HG03460 (cell line): ENCODE results near the gene KIAA1614.
A peak's percentile ranks its signal among the peaks of the same experiment; 100 is the strongest.

Source experiments
- ATAC-seq: cut with Tn5 transposase; IDR thresholded peaks from one replicate; pipeline ENCODE4 v1.9.1; 2021; ENCODE audit not compliant: unreplicated experiment

Gene KIAA1614

DNA sequence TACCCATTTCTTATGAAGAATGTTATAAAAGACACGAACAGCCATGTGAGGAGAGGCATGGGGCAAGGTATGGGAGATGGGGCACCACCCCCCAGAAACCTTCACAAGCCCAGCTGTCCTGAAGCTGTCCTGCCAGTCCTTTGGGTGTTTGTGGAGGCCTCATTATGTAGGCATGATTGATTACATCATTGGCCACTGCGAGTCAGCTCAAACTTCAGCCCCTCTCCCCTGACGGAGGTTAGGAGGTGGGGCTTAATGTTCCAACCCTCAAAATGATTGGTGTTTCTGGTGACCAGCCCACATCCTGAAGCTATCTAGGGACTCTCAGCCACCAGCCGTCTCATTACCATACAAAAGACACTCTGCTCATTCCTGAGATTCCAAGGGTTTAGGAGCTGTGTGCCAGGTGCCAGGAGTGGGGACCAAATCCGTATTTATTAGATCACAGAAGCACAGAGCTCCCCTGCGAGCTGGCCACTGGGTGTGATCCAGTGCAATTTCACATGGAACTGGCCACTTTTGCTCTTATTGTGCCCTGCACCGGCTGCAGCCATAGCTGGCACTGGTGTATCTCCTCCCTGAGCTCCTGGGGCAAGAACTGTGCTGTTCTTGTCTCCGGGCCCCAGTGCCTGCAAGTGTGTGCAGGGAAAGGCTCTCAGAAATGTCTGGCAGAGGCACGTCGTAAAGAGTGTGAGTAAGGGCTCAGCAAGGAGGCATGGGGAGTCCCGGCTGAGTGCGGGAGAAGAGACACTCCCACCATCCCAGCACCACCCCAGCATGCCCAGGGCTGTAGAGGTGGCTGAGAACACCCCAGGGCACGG, 10.5 kb downstream of the KIAA1614 start:
- ATAC-seq = no peak

DNA sequence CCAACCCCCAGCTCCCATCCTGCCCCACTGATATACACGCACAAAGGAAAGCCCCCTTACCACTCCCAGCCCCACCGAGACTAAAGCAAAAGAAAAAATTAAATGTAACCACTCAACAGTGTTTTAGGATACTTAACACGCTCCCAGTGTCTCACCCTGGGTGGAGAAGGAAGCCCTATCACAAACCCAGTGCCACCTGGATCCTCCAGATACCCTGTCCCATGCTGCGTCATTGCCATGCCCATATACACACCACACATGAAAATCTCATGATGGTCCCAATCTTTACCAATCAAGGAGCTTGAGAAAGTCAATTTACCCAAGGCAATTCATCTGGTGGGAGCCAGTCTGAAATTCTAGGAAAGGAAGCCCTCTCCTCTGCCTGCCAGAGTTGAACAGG, 11.2 kb downstream of the KIAA1614 start:
- ATAC-seq = no peak

DNA sequence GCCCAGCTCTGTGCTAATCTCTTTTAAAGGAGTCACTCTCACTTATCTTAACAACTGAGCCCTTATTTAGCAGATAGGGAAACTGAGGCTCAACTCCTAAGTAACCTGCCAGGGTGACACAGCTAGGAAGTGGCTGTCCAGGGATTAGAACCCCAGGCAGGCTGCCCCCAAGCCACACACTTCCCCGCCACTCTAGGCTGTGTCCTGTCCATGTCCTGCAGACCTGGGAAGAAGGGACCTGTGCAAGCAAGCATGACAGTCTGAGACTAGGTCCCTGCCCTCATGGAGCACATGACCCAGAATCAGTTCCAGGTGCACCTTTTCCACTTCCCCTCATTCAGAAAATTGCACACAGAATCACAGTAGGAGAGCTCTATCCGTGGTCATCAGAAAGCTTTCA, 12.2 kb downstream of the KIAA1614 start:
- ATAC-seq = no peak

DNA sequence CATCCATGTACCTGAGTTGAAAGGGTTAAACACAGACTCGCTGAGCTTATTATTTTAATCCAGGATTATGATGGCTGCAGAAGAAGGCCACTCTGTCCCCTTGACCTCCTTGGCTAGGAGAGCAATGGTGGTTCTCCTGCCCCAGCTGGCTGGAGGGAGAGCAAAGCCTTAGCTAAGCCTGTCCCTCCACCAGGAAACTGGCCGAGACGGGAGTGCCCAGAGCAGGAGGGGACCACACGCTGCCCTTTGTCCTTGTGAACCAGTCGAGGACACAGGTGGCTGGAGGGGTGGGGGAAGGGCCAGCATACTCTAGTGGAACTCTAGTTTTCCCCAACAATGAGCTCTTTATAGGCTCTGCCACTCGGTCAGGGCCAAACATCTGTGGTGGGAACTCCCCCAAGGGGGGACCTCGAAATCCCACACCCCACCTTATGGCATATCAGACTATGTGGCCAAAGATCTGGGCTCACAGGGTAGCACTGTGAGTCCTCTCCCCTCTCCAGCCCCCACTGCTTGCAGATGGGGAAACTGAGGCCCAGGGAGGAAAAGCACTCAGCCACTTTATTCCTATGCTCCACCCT, 12.9 kb downstream of the KIAA1614 start:
- ATAC-seq = no peak

DNA sequence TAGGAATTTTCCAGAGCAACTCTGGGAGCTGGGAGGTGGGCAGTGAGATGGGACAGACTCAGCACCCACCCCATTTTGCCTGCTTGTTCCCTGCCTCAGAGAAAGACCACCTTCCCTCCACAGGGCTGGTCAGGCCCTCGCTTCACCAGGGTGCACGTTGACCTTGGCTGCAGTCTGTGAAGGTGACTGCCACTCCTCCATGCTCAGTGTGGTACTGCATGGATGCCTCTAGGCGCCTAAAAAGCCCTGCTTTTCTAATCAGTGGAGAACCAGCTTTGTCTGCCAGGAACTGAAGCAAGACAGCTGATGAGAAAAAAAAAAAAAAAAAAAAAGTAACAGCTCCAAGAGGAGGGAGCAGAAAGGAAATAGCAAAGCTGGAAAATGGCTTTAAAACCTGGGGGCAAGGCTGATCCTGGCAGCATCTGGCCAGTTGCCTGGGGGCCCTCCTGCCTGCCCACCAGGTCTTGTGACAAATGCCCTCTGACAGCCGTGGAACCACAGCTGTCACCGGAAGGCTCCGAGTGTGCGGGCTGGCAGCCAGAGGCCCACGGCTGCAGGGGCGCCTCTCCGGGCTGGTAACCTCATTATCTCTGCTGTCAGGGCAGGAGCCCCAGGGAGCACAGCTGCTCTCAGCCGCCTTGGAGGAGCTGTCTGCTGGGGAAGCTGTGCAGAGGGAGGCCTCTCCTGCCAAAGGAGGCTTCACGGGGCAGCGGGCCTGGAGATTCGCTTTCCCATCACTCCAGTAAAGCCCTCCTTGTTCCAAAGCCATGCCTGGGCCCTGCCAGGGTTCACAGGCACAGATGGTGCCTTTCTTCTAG, 13.7 kb downstream of the KIAA1614 start:
- peak; percentile 46 for ATAC-seq

DNA sequence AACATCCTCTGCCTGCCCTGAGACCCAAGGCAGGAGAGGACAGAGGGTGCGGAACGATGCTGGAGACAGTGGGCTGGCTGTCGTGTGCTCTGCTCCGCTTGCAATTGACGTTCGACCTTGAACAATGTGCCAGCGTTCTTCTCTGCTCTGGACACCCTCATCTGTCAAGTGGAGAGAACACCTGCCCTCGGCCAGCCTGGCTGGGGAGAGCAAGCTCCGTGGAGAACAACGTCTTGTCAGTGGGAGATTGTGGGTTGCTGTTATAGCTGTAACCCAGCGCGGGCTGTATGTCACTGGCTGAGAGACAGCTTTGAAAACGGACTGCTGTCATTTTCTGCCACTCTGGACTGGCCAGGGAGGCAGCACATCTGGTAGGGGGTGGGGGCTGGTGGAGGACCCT, 14.7 kb downstream of the KIAA1614 start:
- ATAC-seq = no peak

DNA sequence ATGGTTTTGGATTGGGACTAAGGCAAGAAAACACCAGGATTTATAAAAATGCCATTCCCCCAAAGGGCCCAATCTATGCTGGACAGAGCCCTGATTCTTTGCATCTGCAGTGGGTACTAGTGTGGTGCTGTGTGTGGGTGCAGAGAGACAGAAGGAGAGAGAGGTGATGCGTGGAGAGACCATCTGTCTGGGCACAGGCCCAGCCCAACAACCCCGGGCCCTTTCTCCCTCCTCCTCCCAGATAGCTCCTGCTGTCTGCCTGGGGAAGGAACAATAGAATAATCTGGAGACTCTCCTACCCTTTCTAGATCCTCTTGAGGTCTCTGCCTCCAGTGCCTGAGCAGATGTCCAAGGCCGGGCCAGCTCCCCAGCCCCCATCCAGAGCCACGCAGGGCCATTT, 15.1 kb downstream of the KIAA1614 start:
- no peak for ATAC-seq

DNA sequence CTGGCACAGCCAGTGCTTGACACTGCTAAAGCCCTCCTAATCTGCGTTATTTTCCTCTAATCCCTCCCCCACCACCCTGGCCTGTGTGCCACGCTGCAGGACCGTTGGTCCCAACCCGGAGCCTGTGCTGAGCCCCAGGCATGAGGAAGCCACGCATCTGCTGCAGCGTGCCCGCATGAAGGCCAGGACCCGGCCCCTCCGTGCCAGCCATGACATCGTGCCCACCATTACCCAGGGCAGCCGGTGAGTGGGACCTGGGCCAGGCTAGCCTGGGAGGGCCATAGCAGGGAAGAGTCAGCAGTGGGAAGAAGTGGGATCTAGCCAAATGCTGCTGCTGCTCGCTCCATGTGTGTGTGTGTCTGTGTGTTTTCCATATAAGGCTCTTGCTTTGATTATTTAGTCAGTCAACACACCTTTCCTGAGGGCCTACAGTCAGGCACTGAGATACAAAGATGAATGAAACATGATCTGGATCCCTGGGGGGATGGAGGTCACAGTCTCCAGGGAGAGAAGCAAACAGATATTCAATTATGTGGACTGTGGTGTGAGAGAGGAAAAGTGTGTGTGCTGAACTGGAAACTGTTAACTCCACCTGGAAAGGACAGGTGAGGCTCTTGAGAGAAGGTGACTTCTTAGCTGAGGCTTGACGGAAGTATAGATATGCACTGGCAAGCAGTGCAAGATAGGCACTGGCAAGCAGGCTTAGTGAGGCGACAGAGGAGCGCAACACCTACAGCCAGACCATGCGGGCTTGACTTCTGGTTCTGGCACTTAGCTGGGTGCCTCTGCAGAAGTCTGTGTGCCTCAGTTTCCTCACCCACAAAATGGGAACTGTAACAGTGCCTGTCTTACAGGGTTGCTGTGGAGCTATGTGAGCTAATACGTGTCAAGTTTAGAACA, 15.9 kb downstream of the KIAA1614 start:
- no peak for ATAC-seq

DNA sequence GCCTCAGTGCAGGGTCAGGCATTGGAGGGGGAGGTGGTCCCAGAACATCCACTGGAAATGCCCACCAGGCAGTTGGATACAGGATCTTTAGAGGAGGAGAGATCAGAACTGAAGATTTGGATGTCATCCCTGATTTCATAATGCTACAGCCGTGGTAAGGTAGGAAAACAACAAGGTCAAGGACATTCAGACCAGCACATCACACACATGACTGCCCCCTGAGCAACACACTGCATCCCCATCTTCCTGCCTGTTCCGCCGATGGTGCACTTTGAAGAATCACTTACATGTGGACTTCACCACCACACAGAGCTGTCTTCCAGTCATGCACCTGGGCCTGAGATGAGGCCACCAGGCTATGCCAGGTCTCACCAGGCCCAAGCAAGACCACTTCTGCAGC, 16.7 kb downstream of the KIAA1614 start:
- ATAC-seq = no peak

DNA sequence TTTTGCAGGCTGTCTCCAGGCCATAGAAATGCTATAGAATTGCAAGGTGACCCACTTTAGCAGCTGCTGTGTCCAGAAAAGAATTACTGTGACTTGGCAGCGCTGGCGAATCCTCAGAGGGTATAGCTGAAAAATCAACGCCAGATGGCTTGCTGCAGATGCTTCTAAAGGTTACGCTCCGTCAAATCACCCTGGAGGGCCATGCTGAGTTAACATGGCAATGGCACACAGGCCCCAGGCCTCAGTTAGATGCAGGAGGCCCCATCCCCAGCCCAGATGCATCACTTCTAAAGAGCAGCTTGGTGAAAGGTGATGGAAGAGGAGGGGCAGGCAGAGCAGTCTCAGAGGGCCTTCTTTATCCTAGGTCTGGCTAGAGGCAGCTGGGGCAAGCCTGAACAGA, 18.0 kb downstream of the KIAA1614 start:
- no peak for ATAC-seq

DNA sequence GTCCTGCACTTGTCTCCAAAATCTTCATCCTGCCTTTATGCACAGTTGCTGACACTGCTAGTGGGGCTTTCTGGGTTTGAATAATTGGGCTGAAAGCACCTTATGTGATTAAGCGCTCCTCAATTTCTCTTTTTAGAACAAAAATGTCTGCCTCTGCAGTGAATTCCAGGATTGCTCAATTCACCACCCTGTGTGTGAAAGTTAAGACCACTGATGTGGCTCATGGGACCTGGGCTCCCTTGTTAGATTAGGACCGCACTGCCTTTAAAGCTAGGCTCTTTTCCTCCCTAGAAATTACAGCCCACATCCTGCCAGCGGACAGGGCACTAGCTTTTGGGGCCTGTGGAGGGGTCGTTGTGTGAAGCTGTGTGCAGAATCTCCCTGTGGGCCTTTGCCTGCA, 18.8 kb downstream of the KIAA1614 start:
- ATAC-seq = no peak

DNA sequence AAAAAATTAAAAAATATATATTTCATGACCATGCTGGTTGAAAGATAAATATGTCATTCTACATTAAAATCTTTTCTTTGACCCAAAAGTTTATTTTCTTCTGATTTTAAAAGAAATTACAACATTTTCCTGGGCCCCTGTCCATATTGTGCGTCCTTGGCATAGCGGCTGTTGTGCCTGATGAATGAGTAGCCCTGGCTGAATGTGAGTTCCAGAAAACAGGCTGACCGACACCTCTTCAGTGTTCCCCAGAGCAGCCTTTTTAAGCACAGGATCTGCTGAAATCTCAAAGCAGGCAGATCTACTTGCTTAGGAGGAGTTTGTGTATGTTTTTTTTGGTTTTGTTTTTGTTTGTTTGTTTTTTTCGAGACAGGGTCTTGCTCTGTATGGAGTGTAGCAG, 19.7 kb downstream of the KIAA1614 start:
- ATAC-seq = no peak

DNA sequence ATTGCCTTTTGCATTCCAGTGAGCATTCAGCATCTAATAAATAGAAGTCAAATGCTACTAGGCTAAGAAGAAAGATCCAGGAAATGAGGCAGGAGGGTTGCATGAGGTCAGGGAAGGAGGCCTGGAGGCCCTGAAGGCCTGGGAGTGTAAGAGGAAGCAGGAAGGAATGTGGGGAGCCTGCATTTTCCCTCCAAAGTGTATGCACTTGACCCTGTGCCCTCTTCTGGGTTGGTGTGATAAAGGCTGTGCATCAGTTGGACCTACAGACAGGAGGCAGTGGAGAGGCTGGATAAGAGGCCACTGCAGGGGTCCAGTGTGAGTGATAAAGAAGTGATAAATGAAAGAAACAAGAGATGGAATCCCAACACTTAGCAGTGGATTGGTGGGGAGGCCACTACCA, 20.4 kb downstream of the KIAA1614 start:
- ATAC-seq = no peak

DNA sequence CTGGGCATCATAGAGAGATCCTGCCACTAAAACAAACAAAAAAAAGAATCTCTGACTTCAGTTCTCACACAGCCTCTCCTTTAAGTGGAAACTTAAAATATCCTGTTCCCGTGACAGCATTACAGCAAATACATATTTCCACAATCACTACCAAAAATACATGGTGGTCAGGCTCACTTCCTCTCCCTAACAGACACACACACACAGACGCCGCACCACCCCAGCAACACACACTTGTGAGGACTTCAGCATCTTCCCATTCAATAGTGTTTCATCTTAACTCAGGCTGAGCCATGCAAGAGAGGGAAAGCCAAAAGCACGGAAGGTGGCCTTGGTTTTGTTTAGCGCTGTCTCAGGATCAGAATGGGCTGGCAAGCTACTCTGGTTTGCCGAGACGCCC, 21.9 kb downstream of the KIAA1614 start:
- no peak for ATAC-seq

DNA sequence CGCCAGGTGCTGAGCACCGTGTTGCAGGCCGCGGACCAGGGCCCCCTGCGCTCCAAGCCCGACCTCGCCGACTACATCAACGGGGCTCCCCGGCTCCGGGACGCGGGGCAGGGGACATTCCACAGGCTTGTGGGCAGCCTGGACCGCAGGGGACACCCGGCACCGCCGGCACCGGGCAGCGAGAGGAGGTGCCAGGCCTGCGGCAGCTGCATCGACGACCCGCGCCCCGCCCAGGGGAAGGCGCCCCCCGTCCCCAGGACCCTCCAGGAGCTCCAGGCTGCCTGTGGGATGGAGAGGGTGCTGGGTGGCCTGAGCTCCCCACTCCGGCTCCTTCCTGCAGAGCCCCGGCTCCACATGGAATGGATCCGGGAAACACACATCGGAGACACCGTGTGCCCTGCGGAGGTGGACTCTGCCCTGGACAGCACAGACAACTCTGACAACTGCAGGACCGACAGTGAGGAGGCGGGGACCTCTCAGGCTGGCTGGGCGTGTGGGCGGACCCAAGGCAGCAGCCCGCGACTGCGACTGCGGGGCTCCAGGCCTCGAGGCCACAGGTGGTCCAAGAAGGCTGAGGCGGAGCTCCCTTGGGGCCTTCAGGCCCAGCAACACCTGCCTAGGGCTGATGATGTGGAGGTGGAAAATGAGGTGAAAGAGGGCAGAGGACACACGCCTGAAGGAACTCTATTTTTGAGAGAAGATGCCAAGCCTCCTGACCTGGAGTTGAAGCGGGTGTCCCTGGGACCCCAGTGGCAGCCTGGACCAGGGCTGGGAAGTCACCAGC, 22.8 kb downstream of the KIAA1614 start:
- peak; percentile 59 for ATAC-seq

DNA sequence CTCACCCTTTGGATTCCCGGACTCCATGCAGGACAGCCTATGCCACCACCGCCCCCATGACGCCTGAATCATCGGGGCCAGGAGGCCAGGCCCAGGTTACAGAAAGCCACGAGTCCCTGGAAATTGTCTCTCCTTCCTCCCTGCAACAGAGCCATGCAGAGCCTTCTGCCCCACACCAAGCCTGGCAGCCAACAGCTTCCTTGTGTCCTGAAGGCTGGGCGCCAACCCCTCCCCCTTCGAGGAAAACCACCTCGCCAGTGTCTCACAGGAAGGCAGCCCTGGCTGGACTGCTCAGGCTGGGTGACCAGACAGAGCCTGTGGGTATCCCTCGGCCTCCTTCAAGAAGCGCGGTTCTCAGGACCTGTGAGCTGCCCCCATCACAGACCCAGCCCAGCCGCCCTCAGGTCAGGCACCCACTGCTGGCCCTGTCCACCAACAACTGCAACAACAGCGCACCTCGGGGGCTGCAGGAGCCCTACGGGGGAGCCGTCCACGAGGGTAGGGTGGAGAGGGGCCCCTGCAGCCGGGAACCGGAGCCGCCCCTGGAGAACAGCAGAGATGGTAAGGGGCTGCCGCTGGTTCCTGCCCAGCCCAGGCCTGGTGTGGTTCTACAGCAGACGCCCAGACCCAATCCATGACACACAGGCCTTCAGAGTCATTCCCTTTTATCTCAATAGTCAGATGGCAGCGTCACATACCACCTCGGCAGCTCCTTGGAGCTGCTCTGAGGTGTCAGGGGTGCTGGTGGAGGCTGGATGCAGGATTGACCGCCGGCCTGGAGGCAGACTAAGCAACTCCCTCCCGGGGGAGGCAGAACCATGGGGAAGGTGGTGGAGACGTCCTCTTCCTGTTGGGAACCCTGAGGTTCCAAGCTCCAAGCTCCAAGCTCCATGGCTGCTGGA, 23.7 kb downstream of the KIAA1614 start:
- ATAC-seq = no peak

DNA sequence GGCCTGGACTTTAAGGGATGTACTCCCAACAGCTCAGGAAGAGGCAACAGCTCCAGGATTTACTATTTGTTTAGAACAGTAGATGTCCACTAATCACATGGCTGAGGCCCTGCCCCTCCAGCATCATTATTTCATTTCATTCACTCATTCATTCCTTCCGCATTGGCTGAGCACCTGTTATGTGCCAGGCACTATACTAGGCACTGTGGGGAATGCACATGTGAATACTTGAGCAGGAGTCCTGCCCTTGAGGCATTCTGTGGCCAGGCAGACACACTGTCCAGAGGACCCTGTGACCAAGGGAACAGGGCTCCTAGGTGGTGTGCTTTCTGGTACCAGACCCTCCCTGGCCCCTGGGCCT, 24.3 kb downstream of the KIAA1614 start:
- no peak for ATAC-seq

DNA sequence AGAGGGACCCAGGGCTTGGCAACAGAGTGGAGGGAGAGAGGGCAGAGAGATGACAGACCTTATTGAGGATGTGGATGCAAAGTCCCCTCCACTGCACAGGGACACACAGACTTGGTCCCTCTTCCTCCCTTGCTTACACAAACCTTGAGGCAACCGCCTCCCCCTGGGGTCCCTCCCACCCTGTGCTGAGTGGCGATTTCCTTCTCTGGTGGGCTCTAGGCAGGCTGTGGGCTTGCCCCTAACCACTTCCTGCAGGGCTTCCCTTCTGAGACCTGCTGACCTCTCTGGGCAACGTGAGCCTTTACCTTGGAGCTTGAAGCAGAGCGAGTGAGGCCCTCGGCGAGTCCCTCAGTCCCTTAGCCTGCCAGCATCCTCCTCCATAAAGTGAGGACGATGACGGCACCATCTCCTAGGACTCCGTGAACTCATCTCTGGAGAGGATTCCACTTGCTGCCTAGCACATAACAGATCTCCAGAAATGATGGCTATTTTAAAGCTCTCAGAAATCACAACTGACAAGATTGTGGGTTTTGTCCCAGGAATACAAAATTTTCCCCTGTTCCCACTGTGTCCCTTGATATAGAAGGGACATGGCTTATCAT, 25.0 kb downstream of the KIAA1614 start:
- ATAC-seq = no peak
